Amygdala (tissue), 56 donors: ENCODE results near the gene TAC4.

Experiments
- DNase-seq, 56 donors: peaks; one replicate each; lab custom pipeline; 2025; lab: John Stamatoyannopoulos, UW

TAC4 gene

GRCh38 chr17:49819651-49820050 is 28.2 kb downstream of the TAC4 start:
- DNase-seq, result no peak

- no peak for DNase-seq
These were observed 28.7 kb downstream of the TAC4 start for GRCh38 chr17:49819138-49819537.

GRCh38 chr17:49817993-49818392 is 29.9 kb downstream of the TAC4 start:
- no peak for DNase-seq

- peak in 2 of 56 donors; percentile 1 to 8 for DNase-seq
These were observed 32.0 kb downstream of the TAC4 start for GRCh38 chr17:49815761-49816281.

GRCh38 chr17:49814781-49815529 is 32.9 kb downstream of the TAC4 start:
- peak in 2 of 56 donors; percentile 6 to 8 for DNase-seq

GRCh38 chr17:49809056-49809455 is 38.8 kb downstream of the TAC4 start:
- no peak for DNase-seq

- no peak for DNase-seq
These were observed 49.1 kb downstream of the TAC4 start for GRCh38 chr17:49798738-49799137.

- no peak for DNase-seq
These were observed 49.7 kb downstream of the TAC4 start for GRCh38 chr17:49798182-49798581.

- DNase-seq, result no peak
These were observed 52.5 kb downstream of the TAC4 start for GRCh38 chr17:49795372-49795771.

- DNase-seq, result no peak
These were observed 54.6 kb downstream of the TAC4 start for GRCh38 chr17:49793309-49793708.

GRCh38 chr17:49789243-49789578 is 58.7 kb downstream of the TAC4 start:
- no peak for DNase-seq

GRCh38 chr17:49788478-49789242 is 59.2 kb downstream of the TAC4 start, which contains the start of gene KAT7:
TSS of gene KAT7 (plus strand) at chr17:49788681. CDS start at chr17:49788835, 154 bp downstream.
- peak; percentile 59 to 99 (median 98) for DNase-seq
